HG02571 (cell line): ENCODE data around the gene PCTP.

Experiments
- ATAC-seq: cut with Tn5 transposase; IDR thresholded peaks from one replicate; pipeline ENCODE4 v1.9.1; 2021; ENCODE audit warnings: mild to moderate bottlenecking, moderate library complexity; ENCODE audit not compliant: unreplicated experiment

The PCTP gene

GRCh38 chr17:55751720-55752250 is 934 bp downstream of the PCTP start:
- ATAC-seq: no peak

GRCh38 chr17:55756689-55757088 is 5.8 kb downstream of the PCTP start:
- no peak for ATAC-seq

- ATAC-seq: no peak
Measured at GRCh38 chr17:55757659-55758058, 6.8 kb downstream of the PCTP start.

GRCh38 chr17:55758171-55758570 is 7.3 kb downstream of the PCTP start:
- ATAC-seq: no peak

- no peak for ATAC-seq
Measured at GRCh38 chr17:55760643-55761355, 9.9 kb downstream of the PCTP start.

- ATAC-seq: no peak
Measured at GRCh38 chr17:55762086-55762858, 11.4 kb downstream of the PCTP start.

GRCh38 chr17:55763856-55764255 is 13.0 kb downstream of the PCTP start:
- no peak for ATAC-seq

- ATAC-seq: no peak
Measured at GRCh38 chr17:55764610-55765009, 13.8 kb downstream of the PCTP start.

- no peak for ATAC-seq
Measured at GRCh38 chr17:55765472-55765871, 14.6 kb downstream of the PCTP start.

GRCh38 chr17:55768936-55769624 is 18.2 kb downstream of the PCTP start:
- no peak for ATAC-seq

- no peak for ATAC-seq
Measured at GRCh38 chr17:55769625-55770000, 18.8 kb downstream of the PCTP start.

GRCh38 chr17:55770196-55770870 is 19.5 kb downstream of the PCTP start:
- ATAC-seq: no peak

GRCh38 chr17:55772086-55772485 is 21.2 kb downstream of the PCTP start:
- ATAC-seq: no peak

GRCh38 chr17:55773671-55774070 is 22.8 kb downstream of the PCTP start:
- ATAC-seq: no peak

GRCh38 chr17:55774846-55775271 is 24.0 kb downstream of the PCTP start:
- ATAC-seq: no peak

- ATAC-seq: no peak
Measured at GRCh38 chr17:55776271-55776670, 25.4 kb downstream of the PCTP start.

GRCh38 chr17:55777471-55777971 is 26.7 kb downstream of the PCTP start:
- no peak for ATAC-seq

- no peak for ATAC-seq
Measured at GRCh38 chr17:55778389-55779118, 27.7 kb downstream of the PCTP start.

GRCh38 chr17:55783684-55784245 is 32.9 kb downstream of the PCTP start:
- no peak for ATAC-seq

GRCh38 chr17:55784666-55785065 is 33.8 kb downstream of the PCTP start:
- ATAC-seq: no peak
